GM12892 (cell line): Measurements from ENCODE around the gene HDAC8.

Experiments
- POLR2A ChIP-seq: IDR thresholded peaks from 2 replicates; pipeline ENCODE4 v1.6.1; 2011; ENCODE audit warnings: low read depth, low read length, control low read depth
- POLR2AphosphoS5 ChIP-seq: IDR thresholded peaks from 2 replicates; pipeline ENCODE4 v1.6.1; 2011; ENCODE audit warnings: low read depth, low read length, control low read depth

DNA sequence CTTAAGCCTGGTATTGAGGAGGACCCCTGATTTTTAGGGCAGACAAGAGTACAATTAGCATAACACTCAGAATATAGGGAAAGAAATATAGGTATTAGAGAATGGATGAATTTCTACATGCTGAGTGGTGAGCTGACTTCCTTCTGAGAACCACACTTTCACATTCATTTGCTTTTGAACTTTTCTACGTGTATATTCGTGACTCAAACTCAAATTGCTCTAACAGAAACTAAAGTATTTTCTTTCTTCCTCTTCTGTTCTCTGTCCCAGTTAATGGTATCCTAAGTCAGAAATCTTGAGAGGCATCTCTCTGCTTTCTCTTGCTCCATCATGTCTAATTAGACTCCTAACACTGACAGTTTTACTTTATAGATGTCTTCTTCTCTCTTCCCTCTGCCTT lies 163.8 kb downstream of the HDAC8 start:
- TF ChIP-seq POLR2AphosphoS5: no peak
- no peak for TF ChIP-seq POLR2A
